Cardiac muscle cell (in vitro differentiated cells and primary cell): Measurements from ENCODE around the gene RIPPLY1. TPM values are rescaled to one million over a fixed set of nuclear protein-coding genes. Genes with fewer than 3 reads are reported as not detected.

Experiments
- DNase-seq, 2 donors: peaks; one replicate each; pipeline versions ENCODE4 v3.0.0 to v3.0.0-alpha.2; 2010 to 2017; ENCODE audit warnings: low read depth in 1 of 2, low spot score in 1 of 2
- H3K27ac ChIP-seq: fragments of 200-600 bp; sonication (generic); 2 replicates; pipeline ENCODE4 v1.5.1; 2016
- H3K27me3 ChIP-seq: fragments of 200-600 bp; sonication (generic); 2 replicates; pipeline ENCODE4 v1.6.0; 2016; ENCODE audit warnings: control low read depth
- H3K36me3 ChIP-seq: fragments of 200-600 bp; sonication (generic); 2 replicates; pipeline ENCODE4 v1.5.1; 2016; ENCODE audit warnings: control low read depth
- H3K4me1 ChIP-seq: fragments of 200-600 bp; sonication (generic); 2 replicates; pipeline ENCODE4 v1.8.1; 2017; ENCODE audit warnings: low read depth, mild to moderate bottlenecking, mixed run types
- H3K4me3 ChIP-seq: fragments of 200-600 bp; sonication (generic); 2 replicates; pipeline ENCODE4 v1.5.1; 2016; ENCODE audit warnings: mild to moderate bottlenecking
- H3K9me3 ChIP-seq: fragments of 200-600 bp; sonication (generic); 2 replicates; pipeline ENCODE4 v1.5.1; 2017; ENCODE audit warnings: low read depth, mild to moderate bottlenecking, control low read depth
- CTCF ChIP-seq: IDR thresholded peaks from 2 replicates; pipeline ENCODE4 v1.5.1; 2012; ENCODE audit warnings: low read depth, mild to moderate bottlenecking, low read length
- polyA plus RNA-seq: library from polyadenylated mRNA; unstranded; fragments of >200 nt; fragmentation: Nextera tagmentation; extraction: Ambion mirVana; gene quantifications from 2 replicates; pipeline ENCODE4 v1.2.1, GENCODE V29; 2016
- total RNA-seq: library from RNA; depleted of rRNA; stranded (reverse); fragments of >200 nt; gene quantifications from 2 replicates; pipeline ENCODE4 v1.2.3, GENCODE V29; 2016

The RIPPLY1 gene
- total and polyA plus RNA-seq, 2 experiments from 2014 or later = 0.55 TPM; not detected in 1

- Histone ChIP-seq H3K36me3 (no peaks in the 10 kb centered on the region), H3K4me1 (peaks cover 11% of the 10 kb centered on the region), H3K4me3 (no peak overlapping the region), H3K27ac (no peak overlapping the region), H3K27me3 (no peaks in the 10 kb centered on the region), H3K9me3 (no peaks in the 10 kb centered on the region)
- TF ChIP-seq CTCF = no peak
- DNase-seq = peak in 1 of 2 donors; percentile 38
Measured at GRCh38 chrX:106897259-106897658, 5.9 kb downstream of the RIPPLY1 start.

GRCh38 chrX:106894978-106895452, 8.1 kb downstream of the RIPPLY1 start:
- DNase-seq = peak in 1 of 2 donors; percentile 72
- Histone ChIP-seq H3K27ac (no peak overlapping the region), H3K9me3 (no peaks in the 10 kb centered on the region), H3K4me3 (no peak overlapping the region), H3K36me3 (no peaks in the 10 kb centered on the region), H3K4me1 (peaks cover 11% of the 10 kb centered on the region), H3K27me3 (no peaks in the 10 kb centered on the region)
- no peak for TF ChIP-seq CTCF

GRCh38 chrX:106894392-106894909, 8.7 kb downstream of the RIPPLY1 start:
- H3K36me3 ChIP-seq = no peaks in the 10 kb centered on the region
- H3K27me3 ChIP-seq = no peaks in the 10 kb centered on the region
- peak; percentile 79 for TF ChIP-seq CTCF
- peak; percentile 81 to 86 for DNase-seq
- H3K4me3 ChIP-seq = no peak overlapping the region
- no peak overlapping the region for H3K27ac ChIP-seq
- peaks cover 8% of the 10 kb centered on the region for H3K4me1 ChIP-seq
- H3K9me3 ChIP-seq = no peaks in the 10 kb centered on the region

GRCh38 chrX:106891762-106892460, 11.2 kb downstream of the RIPPLY1 start:
- Histone ChIP-seq H3K4me1 (no peaks in the 10 kb centered on the region), H3K27me3 (no peaks in the 10 kb centered on the region), H3K36me3 (no peaks in the 10 kb centered on the region), H3K9me3 (no peaks in the 10 kb centered on the region), H3K27ac (no peak overlapping the region), H3K4me3 (no peak overlapping the region)
- no peak for DNase-seq
- no peak for TF ChIP-seq CTCF

GRCh38 chrX:106889468-106889867, 13.7 kb downstream of the RIPPLY1 start:
- H3K9me3 ChIP-seq = no peaks in the 10 kb centered on the region
- no peaks in the 10 kb centered on the region for H3K36me3 ChIP-seq
- TF ChIP-seq CTCF = no peak
- no peak for DNase-seq
- H3K4me3 ChIP-seq = no peak overlapping the region
- H3K4me1 ChIP-seq = no peaks in the 10 kb centered on the region
- H3K27me3 ChIP-seq = no peaks in the 10 kb centered on the region
- no peak overlapping the region for H3K27ac ChIP-seq
